Left lobe of liver (tissue), 2 donors: ENCODE measurements around the gene SPPL2A. TPM values are rescaled to one million over a fixed set of nuclear protein-coding genes. Genes with fewer than 3 reads are reported as not detected.
"Not testable (repeated sequence)": the region's sequence is repeated elsewhere in the genome, so short reads cannot be mapped to it uniquely, and the experiment has no call there.

Experiments
- ATAC-seq: fragments of 200-7000 bp; cut with Tn5 transposase; one replicate; pipeline ENCODE4 v1.9.1; 2020; ENCODE audit warnings: mild to moderate bottlenecking, moderate library complexity
- DNase-seq: peaks from one replicate; pipeline ENCODE4 v3.0.0-alpha.2; 2020; ENCODE audit warnings: low spot score
- total RNA-seq: library from RNA; stranded (reverse); gene quantifications from one replicate; pipeline ENCODE4 v1.2.1, GENCODE V29; 2021
- donor health status: DM: no; HTN: no; CAD: no; lungs with moderate emphysema.
- donor health status: DM: no; HTN: yes; CAD: no.

SPPL2A gene
- total RNA-seq, 1 donor from 2014 or later: 101 TPM

DNA sequence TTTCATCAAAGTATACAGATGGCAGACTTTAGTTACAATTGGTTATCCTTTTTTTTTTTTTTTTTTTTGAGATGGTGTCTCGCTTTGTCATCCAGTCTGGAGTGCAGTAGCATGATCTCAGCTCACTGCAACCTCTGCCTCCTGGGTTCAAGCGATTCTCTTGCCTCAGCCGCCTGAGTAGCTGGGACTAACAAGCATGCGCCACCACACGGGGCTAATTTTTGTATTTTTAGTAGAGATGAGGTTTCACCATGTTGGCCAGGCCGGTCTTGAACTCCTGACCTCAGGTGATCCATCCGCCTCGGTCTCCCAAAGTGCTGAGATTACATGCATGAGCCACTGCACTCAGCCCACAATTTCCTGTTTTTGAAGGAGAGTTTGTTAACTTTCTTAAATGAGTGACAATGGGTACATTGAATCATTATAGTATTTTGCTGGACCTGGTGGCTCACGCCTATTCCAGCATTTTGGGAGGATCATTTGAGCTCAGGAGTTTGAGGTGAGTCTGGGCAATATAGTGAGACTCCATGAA lies 70.8 kb downstream of the SPPL2A start:
- not testable (repeated sequence) for ATAC-seq, DNase-seq

DNA sequence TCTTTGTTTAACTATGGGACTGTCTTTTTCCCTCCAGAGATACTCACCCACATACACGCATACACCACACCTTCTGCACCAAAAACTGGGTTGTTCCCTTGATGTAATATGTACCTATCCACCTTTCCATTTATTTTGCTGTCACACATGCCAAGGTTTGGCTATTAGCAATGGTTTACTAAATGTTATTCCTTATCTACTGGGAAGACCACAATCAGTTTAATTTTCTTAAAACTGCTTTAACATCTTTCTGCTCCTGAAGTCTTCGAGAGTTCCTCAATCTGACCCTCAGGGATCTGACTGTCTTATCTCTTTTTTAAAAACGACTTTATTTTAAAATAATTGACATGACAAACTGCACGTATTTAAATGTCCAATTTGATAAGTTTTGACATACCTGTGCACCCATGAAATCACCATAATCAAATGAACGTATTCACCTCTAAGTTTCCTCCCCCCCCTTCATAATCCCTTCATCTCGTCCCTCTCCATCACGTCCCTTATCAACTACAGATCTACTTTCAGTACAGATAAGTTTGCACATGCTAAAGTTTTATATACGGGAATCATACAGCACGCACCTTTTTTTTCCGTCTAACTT lies 78.1 kb downstream of the SPPL2A start:
- DNase-seq (no peak), ATAC-seq (peak; percentile 50)

DNA sequence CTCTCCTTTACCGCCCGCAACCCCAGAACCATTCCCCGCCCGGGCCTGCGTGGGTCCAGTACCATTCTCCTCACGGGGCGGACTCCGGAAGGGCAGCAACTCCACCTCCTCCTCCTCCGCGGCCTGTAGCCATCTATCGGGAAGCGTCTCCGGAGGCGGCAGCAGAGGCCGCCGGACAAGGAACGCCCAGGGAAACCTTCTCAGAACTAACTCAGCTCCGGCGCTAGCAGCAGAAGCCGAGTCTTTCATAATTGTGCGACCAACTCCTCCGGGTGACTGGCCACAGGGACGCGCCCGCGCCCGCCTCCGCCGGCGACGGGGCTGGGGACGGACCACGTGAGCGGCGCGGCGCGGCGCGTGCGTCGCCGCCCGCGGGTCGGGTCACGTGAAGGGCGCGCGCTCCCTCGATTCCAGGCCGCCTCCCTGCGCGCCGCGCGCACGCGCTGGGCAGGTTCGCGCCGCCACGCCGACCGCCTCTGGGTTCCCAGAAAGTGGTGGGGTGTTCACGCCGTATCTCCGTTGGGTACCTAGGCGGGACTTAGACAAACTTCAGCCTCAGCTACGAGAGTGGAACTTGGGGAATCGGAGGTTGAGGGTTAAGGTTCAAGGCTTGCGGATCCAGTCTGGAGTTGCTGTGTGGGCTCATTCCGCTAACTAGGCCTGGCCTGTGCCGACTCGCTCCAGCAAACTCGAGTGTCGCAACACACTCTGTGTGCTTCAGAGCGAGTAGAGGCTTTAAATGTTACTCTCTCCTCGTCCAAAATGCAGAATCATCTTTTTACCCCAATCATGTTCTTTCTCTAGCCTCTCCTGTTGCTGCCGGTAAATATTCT lies 78.8 kb downstream of the SPPL2A start, which contains the start of gene TRPM7:
Gene TRPM7 (minus strand): TSS at position 329 of the 833 bp plus-strand sequence. CDS start 264 bp downstream, at position 65.
- ATAC-seq (peak; percentile 86), DNase-seq (peak; percentile 94)

DNA sequence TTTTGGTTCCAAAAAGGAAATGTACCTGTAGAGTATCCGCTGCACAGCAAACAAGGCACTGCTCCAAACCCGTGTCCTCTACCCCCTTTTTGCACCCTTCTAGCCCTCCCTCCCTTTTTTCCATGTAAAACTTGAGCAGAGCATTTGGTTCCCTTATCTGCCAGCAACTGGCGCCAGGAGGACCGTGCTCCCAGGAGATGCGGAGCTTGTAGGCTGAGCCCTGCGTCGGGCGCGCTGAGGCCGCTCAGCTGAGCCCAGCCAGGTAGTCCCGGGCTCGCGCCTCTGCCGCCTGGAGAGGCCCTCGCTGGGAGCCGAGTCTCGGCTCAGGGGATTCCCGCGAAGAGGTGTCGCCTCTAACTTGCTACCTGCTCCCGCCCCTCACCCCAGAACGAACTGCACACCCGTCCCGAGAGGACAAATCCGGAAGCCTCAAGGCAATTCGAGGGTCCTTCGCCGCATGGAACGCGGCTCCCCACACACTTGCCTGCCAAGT lies 79.5 kb downstream of the SPPL2A start:
- peak; percentile 62 for ATAC-seq
- peak; percentile 67 for DNase-seq

DNA sequence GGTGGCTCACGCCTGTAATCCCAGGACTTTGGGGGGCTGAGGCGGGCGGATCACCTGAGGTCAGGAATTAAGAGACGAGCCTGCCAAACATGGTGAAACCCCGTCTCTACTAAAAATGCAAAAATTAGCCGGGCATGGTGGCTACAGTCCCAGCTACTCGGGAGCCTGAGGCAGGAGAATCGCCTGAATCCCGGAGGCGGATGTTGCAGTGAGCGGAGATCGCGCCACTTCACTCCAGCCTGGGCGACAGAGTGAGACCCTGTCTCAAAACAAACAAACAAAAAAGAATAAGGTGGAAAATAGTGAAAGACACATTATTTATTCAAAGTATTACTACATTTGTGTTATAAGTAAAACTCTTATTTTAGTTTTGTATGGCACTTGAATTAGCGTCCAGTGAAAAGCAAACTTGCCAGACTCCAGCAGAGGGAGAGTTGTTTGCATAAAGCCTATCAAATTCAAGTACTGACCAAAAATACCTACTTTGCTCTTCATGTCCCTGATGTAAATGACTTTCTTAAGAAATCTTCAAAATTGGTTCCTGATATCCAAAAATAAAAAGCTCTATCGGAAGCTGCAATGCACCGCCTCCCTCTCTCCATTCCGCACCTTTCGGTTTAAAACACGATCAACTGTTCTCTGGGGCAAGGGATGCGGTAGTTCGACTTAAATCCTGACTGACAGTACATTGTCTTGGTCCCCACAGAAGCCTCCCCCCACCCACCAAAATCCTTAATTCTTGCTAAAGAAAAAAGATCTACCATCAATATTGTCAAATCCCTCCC lies 80.1 kb downstream of the SPPL2A start:
- DNase-seq (no peak), ATAC-seq (no peak)

DNA sequence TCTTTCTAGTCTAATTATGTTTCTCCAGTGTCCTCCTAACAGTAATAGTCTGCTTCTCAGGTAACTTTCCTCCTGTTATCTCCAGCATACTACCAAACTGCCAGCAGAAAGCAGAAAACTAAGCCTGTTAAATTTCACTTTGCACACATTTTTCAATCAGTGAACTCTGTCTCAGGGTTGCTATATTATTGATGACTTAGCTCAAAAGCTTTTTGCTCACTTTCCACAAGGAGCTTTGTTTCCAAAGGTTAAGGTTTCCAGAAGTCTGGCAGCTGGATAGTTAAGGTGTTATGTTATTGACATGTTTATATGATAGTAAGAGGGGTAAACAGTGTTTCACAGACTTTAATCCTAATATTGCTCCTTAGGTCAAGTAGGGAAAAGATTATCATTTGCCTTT lies 84.0 kb downstream of the SPPL2A start:
- ATAC-seq (no peak), DNase-seq (no peak)

DNA sequence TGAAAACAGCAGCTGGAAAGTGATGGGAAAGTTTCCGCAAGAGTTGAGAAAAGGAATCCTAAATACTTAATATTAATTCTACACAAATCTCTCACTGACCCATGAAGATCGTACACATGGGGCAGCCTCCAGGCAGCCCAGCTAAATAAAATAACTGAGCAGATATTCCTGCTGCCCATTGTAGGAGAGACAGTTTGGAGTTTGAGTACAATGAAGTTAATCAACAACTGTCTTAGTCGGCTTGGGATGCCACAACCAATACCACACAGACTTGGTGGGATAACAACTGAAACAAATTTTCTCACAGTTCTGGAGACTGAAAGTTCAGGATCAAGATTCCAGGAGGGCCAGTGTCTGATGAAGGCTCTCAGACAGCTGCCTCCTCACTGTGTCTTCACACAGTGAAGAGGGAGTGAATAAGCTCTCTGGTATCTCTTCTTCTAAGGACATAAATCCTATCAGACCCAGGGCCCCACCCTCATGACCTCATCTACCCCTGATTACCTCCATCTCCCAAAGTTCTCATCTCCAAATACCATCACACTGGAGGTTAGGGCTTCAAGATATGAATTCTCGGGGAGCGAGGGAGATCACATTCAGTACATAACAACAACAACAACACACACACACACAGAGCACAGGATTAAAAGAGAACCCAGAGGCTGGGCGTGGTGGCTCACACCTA lies 88.6 kb downstream of the SPPL2A start:
- no peak for DNase-seq
- peak; percentile 37 for ATAC-seq

DNA sequence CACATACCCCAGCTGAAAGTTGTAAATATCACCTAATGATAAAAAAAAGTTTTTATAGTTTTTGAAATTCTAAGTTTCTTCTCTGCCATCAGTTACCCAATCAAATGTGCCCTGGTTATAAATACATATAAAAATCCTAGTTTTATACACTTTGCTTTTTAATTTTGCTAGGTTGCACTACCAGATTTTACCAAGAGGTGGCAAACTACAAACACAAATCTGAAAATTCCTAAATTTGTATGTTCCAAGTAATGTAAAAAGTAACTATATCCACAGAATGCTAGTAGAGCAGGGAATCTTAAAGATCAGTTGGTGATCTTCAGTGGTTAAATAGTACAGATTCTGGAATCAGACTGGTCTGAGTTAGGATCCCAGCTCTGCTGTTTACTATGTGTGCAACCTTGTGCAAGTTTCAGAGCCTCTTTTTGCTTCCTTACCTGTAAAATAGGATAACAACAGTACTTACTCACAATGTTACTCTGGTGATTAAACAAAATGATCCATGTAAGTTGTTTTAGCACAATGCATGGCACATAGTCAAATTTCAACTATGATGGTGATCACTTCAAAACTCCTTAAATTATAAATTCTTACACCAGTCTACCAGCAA lies 89.9 kb downstream of the SPPL2A start:
- DNase-seq (no peak), ATAC-seq (peak; percentile 32)

DNA sequence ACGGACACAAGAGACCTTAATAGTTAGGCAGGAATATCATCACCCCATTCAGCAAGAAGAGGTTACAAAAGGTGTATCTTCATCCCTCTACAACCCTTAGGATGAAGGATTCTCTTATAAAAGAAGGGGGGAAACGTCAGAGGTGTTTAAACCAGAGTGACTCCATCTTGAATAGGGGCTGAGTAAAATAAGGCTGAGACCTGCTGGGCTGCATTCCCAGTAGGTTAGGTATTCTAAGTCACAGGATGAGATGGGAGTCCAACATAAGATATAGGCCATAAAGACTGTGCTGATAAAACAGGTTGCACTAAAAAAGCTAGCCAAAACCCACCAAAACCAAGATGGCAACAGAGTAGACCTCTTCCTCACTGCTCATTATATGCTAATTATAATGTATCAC lies 95.4 kb downstream of the SPPL2A start:
- ATAC-seq (no peak), DNase-seq (no peak)

DNA sequence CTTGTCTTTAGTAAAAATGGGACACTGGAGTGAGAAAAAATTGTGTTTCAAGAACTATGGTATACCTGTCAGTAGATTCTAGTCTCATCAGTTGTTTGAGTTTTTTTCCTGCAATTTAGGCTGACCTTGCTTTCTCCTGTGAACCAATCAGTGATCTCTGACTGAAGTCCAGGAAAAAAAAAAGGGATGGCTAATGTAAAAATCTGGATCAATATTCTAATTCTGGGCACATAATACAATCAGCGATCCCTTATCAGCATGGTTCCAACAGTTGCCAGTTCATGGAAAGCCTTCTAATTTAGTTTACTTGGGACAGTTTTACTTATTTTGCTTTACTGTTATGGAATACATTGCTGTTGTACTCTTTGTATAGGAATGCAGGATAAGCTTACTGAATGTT lies 95.9 kb downstream of the SPPL2A start:
- ATAC-seq: peak; percentile 79
- DNase-seq: no peak

DNA sequence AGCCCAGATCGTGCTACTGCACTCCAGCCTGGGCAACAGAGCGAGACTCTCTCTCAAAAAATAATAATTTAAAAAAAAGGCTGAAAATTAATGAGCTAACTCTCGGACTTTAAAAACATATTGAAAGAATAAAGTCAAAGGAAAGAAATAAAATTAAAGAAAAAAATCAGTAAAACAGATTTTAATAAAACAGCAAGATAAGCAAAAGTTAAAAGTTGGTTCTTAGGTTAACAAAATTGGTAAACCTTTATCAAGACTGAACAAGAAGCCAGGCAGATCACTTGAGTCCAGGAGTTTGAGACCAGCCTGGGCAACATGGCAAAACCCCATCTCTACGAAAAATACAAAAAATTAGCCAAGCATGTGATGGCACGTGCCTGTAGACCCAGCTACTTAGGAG lies 99.6 kb downstream of the SPPL2A start:
- DNase-seq (no peak), ATAC-seq (no peak)

DNA sequence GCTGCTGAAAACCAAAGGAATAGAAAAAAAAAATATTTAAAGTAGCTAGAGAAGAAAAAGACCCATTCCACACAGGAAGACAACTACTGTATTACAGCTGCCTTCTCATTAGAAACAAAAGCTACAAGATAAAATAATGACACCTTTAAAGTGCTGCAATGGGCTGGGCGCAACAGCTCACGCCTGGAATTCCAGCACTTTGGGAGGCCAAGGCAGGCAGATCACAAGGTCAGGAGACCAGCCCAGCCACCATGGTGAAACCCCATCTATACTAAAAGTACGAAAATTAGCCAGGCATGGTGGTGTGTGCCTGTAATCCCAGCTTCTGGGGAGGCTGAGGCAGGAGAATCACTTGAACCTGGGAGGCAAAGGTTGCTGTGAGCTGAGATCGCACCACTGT lies 110.0 kb downstream of the SPPL2A start:
- ATAC-seq: no peak

DNA sequence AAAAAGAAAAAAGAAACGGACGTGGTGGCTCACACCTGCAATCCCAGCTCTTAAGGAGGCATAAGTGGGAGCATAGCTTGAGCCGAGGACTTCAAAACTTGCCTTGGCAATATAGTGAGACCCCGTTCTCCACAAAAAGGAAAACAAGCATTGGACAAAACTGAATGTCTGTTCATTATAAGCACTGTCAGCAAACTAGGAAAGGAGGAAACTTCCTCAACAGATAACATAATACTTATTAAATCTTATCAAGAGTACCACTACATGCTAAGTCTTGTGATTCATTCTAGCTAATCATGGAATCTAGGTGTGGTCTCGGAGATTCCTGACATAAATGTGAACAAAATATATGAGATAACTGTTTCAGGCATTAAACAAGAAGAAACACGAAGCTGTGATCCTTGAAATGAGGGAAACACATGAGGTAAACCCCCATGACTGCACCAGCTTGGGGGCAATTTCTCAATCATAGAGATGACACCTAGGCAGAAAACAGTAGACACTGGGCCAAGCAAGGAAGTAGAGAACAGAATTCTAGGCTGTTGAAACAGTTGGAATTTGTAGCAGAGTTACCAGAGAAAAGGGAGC lies 112.3 kb downstream of the SPPL2A start:
- DNase-seq (no peak), ATAC-seq (no peak)

More for the DNA sequence above, 110.0 kb downstream of the SPPL2A start:
- no peak for DNase-seq

DNA sequence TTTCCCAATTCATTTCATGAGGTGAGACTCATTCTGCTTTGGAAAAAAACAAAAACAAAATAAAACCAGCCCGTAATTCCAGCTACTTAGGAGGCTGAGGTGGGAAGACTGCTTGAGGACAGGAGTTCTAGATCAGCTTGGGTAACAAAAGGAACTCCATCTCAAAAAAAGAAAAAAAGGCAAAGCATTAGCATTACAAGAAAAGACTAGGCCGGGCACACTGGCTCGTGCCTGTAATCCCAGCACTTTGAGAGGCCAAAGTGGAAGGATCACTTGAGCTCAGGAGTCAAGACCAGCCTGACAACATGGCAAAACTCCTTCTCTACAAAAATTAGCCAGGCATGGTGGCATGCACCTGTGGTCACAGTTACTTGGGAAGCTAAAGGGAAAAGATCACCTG lies 112.8 kb downstream of the SPPL2A start:
- no peak for ATAC-seq
- no peak for DNase-seq

Other genes with a start within 250 kb of the SPPL2A start
- gene USP50, start 219.0 kb downstream of the SPPL2A start, total RNA-seq: 0.43 TPM
- gene TRPM7, start 78.9 kb downstream of the SPPL2A start, total RNA-seq: 21.6 TPM
- gene AP4E1, start 143.0 kb upstream of the SPPL2A start, total RNA-seq: 4.4 TPM